Nephron (organoid): Measurements from ENCODE around the gene FBXO21.
"Not testable (repeated sequence)": the region's sequence is repeated elsewhere in the genome, so short reads cannot be mapped to it uniquely, and the experiment has no call there.

ENCODE experiments used
- H3K27ac Mint-ChIP-seq, 3 experiments: 2 replicates each; pipeline ENCODE4 v1.8.0; 2020; ENCODE audit warnings: mixed read lengths in 3 of 3, mild to moderate bottlenecking in 2 of 3, moderate library complexity in 1 of 3
- H3K27me3 Mint-ChIP-seq: 2 replicates; pipeline ENCODE4 v1.8.0; 2021; ENCODE audit warnings: low read depth, mild to moderate bottlenecking, moderate library complexity, mixed read lengths
- H3K36me3 Mint-ChIP-seq: 2 replicates; pipeline ENCODE4 v1.8.0; 2020; ENCODE audit warnings: low read depth, mixed read lengths
- H3K4me1 Mint-ChIP-seq: 2 replicates; pipeline ENCODE4 v1.8.0; 2020; ENCODE audit warnings: mixed read lengths
- H3K4me3 Mint-ChIP-seq, 3 experiments: 2 replicates each; pipeline ENCODE4 v1.8.0; 2020; ENCODE audit warnings: mild to moderate bottlenecking in 3 of 3, mixed read lengths in 3 of 3, moderate library complexity in 2 of 3
- H3K9me3 Mint-ChIP-seq: 2 replicates; pipeline ENCODE4 v1.8.0; 2020; ENCODE audit warnings: mixed read lengths
- TF ChIP-seq, protein P1 (sequence below), 3 experiments: fragments of 200-600 bp; sonication (generic); IDR thresholded peaks; one replicate each; pipeline ENCODE4 v1.5.0; 2021; ENCODE audit warnings: antibody characterized with exemption in 3 of 3; ENCODE audit not compliant: unreplicated experiment in 3 of 3

The FBXO21 gene

GRCh38 chr12:117227000-117227653, 36.9 kb upstream of the FBXO21 start:
- no peak overlapping the region for H3K27ac Mint-ChIP-seq
- peaks cover 29% of the 10 kb centered on the region for H3K27me3 Mint-ChIP-seq
- no peaks in the 10 kb centered on the region for H3K36me3 Mint-ChIP-seq
- TF ChIP-seq, protein P1, sequence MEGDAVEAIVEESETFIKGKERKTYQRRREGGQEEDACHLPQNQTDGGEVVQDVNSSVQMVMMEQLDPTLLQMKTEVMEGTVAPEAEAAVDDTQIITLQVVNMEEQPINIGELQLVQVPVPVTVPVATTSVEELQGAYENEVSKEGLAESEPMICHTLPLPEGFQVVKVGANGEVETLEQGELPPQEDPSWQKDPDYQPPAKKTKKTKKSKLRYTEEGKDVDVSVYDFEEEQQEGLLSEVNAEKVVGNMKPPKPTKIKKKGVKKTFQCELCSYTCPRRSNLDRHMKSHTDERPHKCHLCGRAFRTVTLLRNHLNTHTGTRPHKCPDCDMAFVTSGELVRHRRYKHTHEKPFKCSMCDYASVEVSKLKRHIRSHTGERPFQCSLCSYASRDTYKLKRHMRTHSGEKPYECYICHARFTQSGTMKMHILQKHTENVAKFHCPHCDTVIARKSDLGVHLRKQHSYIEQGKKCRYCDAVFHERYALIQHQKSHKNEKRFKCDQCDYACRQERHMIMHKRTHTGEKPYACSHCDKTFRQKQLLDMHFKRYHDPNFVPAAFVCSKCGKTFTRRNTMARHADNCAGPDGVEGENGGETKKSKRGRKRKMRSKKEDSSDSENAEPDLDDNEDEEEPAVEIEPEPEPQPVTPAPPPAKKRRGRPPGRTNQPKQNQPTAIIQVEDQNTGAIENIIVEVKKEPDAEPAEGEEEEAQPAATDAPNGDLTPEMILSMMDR (IDR thresholded peaks at IDR 0.05; ENCODE audit: unreplicated experiment in 3 of 3) = no peak
- no peak overlapping the region for H3K4me3 Mint-ChIP-seq
- no peaks in the 10 kb centered on the region for H3K4me1 Mint-ChIP-seq
- H3K9me3 Mint-ChIP-seq = no peaks in the 10 kb centered on the region

DNA sequence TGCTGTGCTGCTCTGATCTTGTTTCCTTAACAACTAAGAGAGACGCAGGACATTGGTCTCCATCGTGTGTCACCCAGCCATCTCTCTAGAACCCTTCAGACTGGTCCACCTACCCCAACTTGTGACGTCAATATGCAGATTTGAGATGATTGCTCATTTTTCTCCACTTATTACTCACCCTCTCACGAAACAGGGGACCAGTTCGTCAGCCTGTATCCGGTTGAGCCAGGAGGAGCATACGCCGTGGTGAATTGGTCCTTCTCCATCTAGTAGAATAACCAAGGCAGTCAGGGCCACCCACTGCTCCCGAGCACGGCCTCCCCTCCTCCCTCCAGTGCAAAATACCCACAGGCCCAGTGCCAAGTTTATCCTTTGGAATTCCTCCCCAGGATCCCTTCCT, 36.2 kb upstream of the FBXO21 start:
- no peak overlapping the region for H3K27ac Mint-ChIP-seq
- H3K36me3 Mint-ChIP-seq = no peaks in the 10 kb centered on the region
- H3K4me3 Mint-ChIP-seq = no peak overlapping the region
- TF ChIP-seq, protein P1 (IDR thresholded peaks at IDR 0.05; ENCODE audit: unreplicated experiment in 3 of 3) = no peak
- H3K4me1 Mint-ChIP-seq = no peaks in the 10 kb centered on the region
- peaks cover 33% of the 10 kb centered on the region for H3K27me3 Mint-ChIP-seq
- H3K9me3 Mint-ChIP-seq = no peaks in the 10 kb centered on the region

DNA sequence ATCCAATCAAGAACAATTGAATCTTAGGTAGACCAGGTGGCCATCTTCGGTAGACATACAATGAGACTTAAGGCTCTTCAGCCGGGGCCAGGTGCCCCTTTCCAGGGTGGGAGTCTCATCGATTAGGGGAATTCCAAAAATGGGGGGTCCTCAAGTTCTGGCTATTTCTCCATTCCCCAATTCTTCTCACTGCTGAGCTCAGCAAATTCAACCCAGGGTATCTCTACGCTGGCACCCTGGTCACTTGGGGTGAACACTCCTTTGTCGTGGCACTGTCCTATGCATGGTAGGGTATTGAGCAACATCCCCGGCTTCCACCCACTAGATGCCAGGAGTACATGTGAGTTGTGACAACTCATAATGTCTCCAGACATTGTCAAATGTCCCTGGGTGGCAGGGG, 34.9 kb upstream of the FBXO21 start:
- TF ChIP-seq, protein P1 (IDR thresholded peaks at IDR 0.05; ENCODE audit: unreplicated experiment in 3 of 3) = no peak
- H3K27me3 Mint-ChIP-seq = peaks cover 40% of the 10 kb centered on the region
- H3K36me3 Mint-ChIP-seq = no peaks in the 10 kb centered on the region
- H3K9me3 Mint-ChIP-seq = no peaks in the 10 kb centered on the region
- no peaks in the 10 kb centered on the region for H3K4me1 Mint-ChIP-seq
- H3K27ac Mint-ChIP-seq = no peak overlapping the region
- no peak overlapping the region for H3K4me3 Mint-ChIP-seq

- H3K9me3 Mint-ChIP-seq, H3K4me3 Mint-ChIP-seq, H3K4me1 Mint-ChIP-seq, H3K27ac Mint-ChIP-seq, H3K36me3 Mint-ChIP-seq: not testable (repeated sequence)
- H3K27me3 Mint-ChIP-seq = peaks cover 60% of the 10 kb centered on the region
Observed at GRCh38 chr12:117220947-117221346, 30.7 kb upstream of the FBXO21 start.

DNA sequence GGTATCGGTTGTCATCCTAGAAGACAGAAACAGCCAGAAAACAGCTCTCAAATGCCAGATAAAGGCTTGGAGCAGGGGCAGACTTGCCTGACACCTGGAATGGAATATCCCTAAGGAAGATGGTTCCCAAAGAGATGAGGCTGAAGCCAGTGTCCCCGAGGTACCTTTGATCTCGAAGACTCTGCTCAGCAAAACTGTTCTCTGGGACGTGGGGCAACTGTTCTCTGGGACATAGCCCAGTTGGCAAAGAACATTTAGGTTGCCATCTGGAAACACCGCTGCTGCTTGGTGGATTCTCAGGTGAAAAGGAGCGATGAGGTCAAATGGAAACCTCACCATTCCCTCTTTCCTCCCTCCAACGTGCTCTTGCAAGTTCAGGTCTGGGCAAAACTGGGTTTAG, 27.9 kb upstream of the FBXO21 start:
- H3K9me3 Mint-ChIP-seq = no peaks in the 10 kb centered on the region
- no peak overlapping the region for H3K27ac Mint-ChIP-seq
- TF ChIP-seq, protein P1 (IDR thresholded peaks at IDR 0.05; ENCODE audit: unreplicated experiment in 3 of 3) = no peak
- no peak overlapping the region for H3K4me3 Mint-ChIP-seq
- no peaks in the 10 kb centered on the region for H3K4me1 Mint-ChIP-seq
- H3K36me3 Mint-ChIP-seq = no peaks in the 10 kb centered on the region
- peaks cover 76% of the 10 kb centered on the region for H3K27me3 Mint-ChIP-seq

DNA sequence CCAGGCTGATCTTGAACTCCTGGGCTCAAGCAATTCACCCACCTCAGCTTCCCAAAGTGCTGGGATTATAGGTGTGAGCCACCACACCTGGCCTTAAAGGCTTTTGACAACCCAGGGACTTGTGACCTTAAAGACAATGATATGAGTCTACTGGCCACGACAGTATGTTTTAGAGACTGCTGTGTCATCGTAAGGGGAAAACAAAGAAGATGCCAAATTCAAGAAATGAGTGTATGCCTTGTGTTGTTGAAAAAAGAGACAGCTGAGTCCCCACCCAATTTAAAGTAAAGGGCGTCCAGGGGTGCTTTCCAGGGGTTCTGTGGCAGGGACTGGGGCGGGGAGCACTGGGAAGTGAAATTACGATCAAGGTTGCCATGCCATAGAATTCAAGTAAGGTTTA, 26.4 kb upstream of the FBXO21 start:
- no peaks in the 10 kb centered on the region for H3K9me3 Mint-ChIP-seq
- TF ChIP-seq, protein P1 (IDR thresholded peaks at IDR 0.05; ENCODE audit: unreplicated experiment in 3 of 3) = no peak
- peaks cover 75% of the 10 kb centered on the region for H3K27me3 Mint-ChIP-seq
- no peak overlapping the region for H3K27ac Mint-ChIP-seq
- H3K36me3 Mint-ChIP-seq = no peaks in the 10 kb centered on the region
- H3K4me3 Mint-ChIP-seq = no peak overlapping the region
- no peaks in the 10 kb centered on the region for H3K4me1 Mint-ChIP-seq
